HCT116 (cell line): ENCODE measurements around the gene RNF114. TPM values are rescaled to one million over a fixed set of nuclear protein-coding genes. Genes with fewer than 3 reads are reported as not detected.
"Not testable (repeated sequence)": the region's sequence is repeated elsewhere in the genome, so short reads cannot be mapped to it uniquely, and the experiment has no call there.

Experiments
- ATAC-seq: fragments of 200-7000 bp; cut with Tn5 transposase; 2 replicates; pipeline ENCODE4 v1.9.1; 2020; ENCODE audit warnings: mild to moderate bottlenecking, moderate library complexity
- BruUV-seq: library from RNA; stranded (reverse); fragments of 400-500 nt; replicated peaks from 2 replicates; lab custom pipeline; 2021; lab: Mats Ljungman, UMichigan
- CTCF ChIA-PET: fragments of 300-600 bp; sonication (Branson Sonifier 250); formaldehyde crosslinking; loops from one replicate; lab custom pipeline; 2021; ENCODE audit warnings: antibody characterized with exemption; lab: Charles Lee
- POLR2A ChIA-PET: fragments of 300-600, 350-600 bp; sonication (Branson Sonifier 250); formaldehyde crosslinking; loops from one replicate; lab custom pipeline; 2021; ENCODE audit warnings: antibody characterized with exemption; lab: Charles Lee
- RAD21 ChIA-PET, 2 experiments: fragments of 300-600 bp; sonication (Branson Sonifier 250); formaldehyde crosslinking; loops; one replicate each; lab custom pipeline; 2023; ENCODE audit warnings: low total read pairs in 2 of 2; ENCODE audit not compliant: uncharacterized antibody in 2 of 2, unreplicated experiment in 2 of 2, low non-redundant PET in 1 of 2; lab: Charles Lee
- DNase-seq: peaks from one replicate; pipeline ENCODE4 v3.0.0-alpha.2; 2010; ENCODE audit warnings: low read depth, low spot score
- H2AFZ ChIP-seq: fragments of 200-600 bp; shearing (Covaris generic), sonication (generic); 2 replicates; pipeline ENCODE4 v1.6.1; 2017; ENCODE audit warnings: low read depth, mixed run types, mixed read lengths, antibody characterized with exemption, low read length; ENCODE audit not compliant: poor library complexity, severe bottlenecking
- H3K27ac ChIP-seq: 2 replicates; pipeline ENCODE4 v1.5.1; 2012; ENCODE audit warnings: low read depth, low read length
- H3K27me3 ChIP-seq: fragments of 200-600 bp; sonication (generic); 2 replicates; pipeline ENCODE4 v1.6.1; 2016; ENCODE audit warnings: mixed run types, low read length, mixed read lengths; ENCODE audit not compliant: insufficient read depth
- H3K36me3 ChIP-seq, 2 experiments: fragments of 200-500 bp in 1 of 2; fragments of 200-600 bp in 1 of 2; sonication (Bioruptor generic) in 1 of 2; sonication (generic) in 1 of 2; 2 replicates each; pipeline versions ENCODE4 v1.5.1 to v1.6.1; 2014 to 2016; ENCODE audit warnings: low read length in 2 of 2, inconsistent platforms in 1 of 2, mixed read lengths in 1 of 2, mixed run types in 1 of 2; ENCODE audit not compliant: insufficient read depth in 2 of 2, control insufficient read depth in 1 of 2
- H3K4me1 ChIP-seq, 2 experiments: fragments of 200-600 bp in 1 of 2; sonication (generic) in 1 of 2; 2 replicates each; pipeline versions ENCODE4 v1.5.1 to v1.6.1; 2012 to 2017; ENCODE audit warnings: low read length in 2 of 2, inconsistent platforms in 1 of 2, mild to moderate bottlenecking in 1 of 2, mixed read lengths in 1 of 2, mixed run types in 1 of 2, moderate library complexity in 1 of 2; ENCODE audit not compliant: insufficient read depth in 2 of 2, control insufficient read depth in 1 of 2
- H3K4me2 ChIP-seq: fragments of 200-600 bp; sonication (generic); 2 replicates; pipeline ENCODE4 v1.6.1; 2017; ENCODE audit warnings: mixed run types, low read length, mixed read lengths
- H3K4me3 ChIP-seq, 2 experiments: fragments of 200-600 bp in 1 of 2; sonication (generic) in 1 of 2; replicated peaks in 1 of 2; 2 replicates each; pipeline ENCODE4 v1.5.1; 2011 to 2016; ENCODE audit warnings: low read length in 2 of 2, control low read depth in 1 of 2, low read depth in 1 of 2, mild to moderate bottlenecking in 1 of 2, mixed read lengths in 1 of 2, mixed run types in 1 of 2
- H3K79me2 ChIP-seq: fragments of 200-600 bp; sonication (generic); 2 replicates; pipeline ENCODE4 v1.6.1; 2017; ENCODE audit warnings: mild to moderate bottlenecking, mixed run types, low read length, moderate library complexity, mixed read lengths; ENCODE audit not compliant: insufficient read depth
- H3K9ac ChIP-seq: fragments of 200-600 bp; sonication (generic); 2 replicates; pipeline ENCODE4 v1.6.1; 2016; ENCODE audit warnings: low read length, mixed read lengths
- H3K9me2 ChIP-seq: fragments of 200-600 bp; sonication (generic), shearing (Covaris generic); 2 replicates; pipeline ENCODE4 v1.6.1; 2017; ENCODE audit warnings: mixed run types, mild to moderate bottlenecking, moderate library complexity; ENCODE audit not compliant: insufficient read depth
- H3K9me3 ChIP-seq, 2 experiments: fragments of 200-500 bp in 1 of 2; fragments of 200-600 bp in 1 of 2; sonication (Bioruptor generic) in 1 of 2; sonication (generic) in 1 of 2; 2 replicates each; pipeline ENCODE4 v1.6.1; 2014 to 2017; ENCODE audit warnings: low read length in 2 of 2, mixed read lengths in 2 of 2, inconsistent platforms in 1 of 2, low read depth in 1 of 2, mild to moderate bottlenecking in 1 of 2, mixed run types in 1 of 2, moderate library complexity in 1 of 2; ENCODE audit not compliant: control insufficient read depth in 1 of 2, insufficient read depth in 1 of 2
- H4K20me1 ChIP-seq: fragments of 200-600 bp; sonication (generic), shearing (Covaris generic); 2 replicates; pipeline ENCODE4 v1.6.1; 2017; ENCODE audit warnings: mixed run types, mild to moderate bottlenecking, moderate library complexity; ENCODE audit not compliant: insufficient read depth
- CBX3 ChIP-seq: IDR thresholded peaks from 2 replicates; pipeline ENCODE4 v1.6.1; 2012; ENCODE audit warnings: low read depth
- CEBPB ChIP-seq: IDR thresholded peaks from 2 replicates; pipeline ENCODE4 v1.6.1; 2012; ENCODE audit warnings: low read depth
- CTCF ChIP-seq, 3 experiments: fragments of 200-600 bp in 1 of 3; sonication (generic) in 1 of 3; IDR thresholded peaks in 2 of 3; conservative IDR thresholded peaks in 1 of 3; 2 replicates each; pipeline ENCODE4 v1.5.1; 2012 to 2017; ENCODE audit warnings: low read depth in 2 of 3, low read length in 2 of 3, antibody characterized with exemption in 1 of 3, borderline replicate concordance in 1 of 3, control low read depth in 1 of 3, mild to moderate bottlenecking in 1 of 3, mixed read lengths in 1 of 3, mixed run types in 1 of 3, moderate library complexity in 1 of 3; ENCODE audit not compliant: insufficient read depth in 1 of 3
- FOSL1 ChIP-seq: IDR thresholded peaks from 2 replicates; pipeline ENCODE4 v1.6.1; 2012; ENCODE audit warnings: low read depth
- POLR2A ChIP-seq: IDR thresholded peaks from 2 replicates; pipeline ENCODE4 v1.7.0; 2011; ENCODE audit warnings: borderline replicate concordance; ENCODE audit not compliant: insufficient read depth, insufficient read length; ENCODE audit errors: extremely low read depth
- RAD21 ChIP-seq: IDR thresholded peaks from 2 replicates; pipeline ENCODE4 v1.6.1; 2012; ENCODE audit warnings: low read depth, mild to moderate bottlenecking
- REST ChIP-seq: IDR thresholded peaks from 2 replicates; pipeline ENCODE4 v1.6.1; 2012; ENCODE audit warnings: low read depth
- SP1 ChIP-seq: IDR thresholded peaks from 2 replicates; pipeline ENCODE4 v1.6.1; 2012; ENCODE audit warnings: low read depth
- TCF7L2 ChIP-seq: IDR thresholded peaks from 2 replicates; pipeline ENCODE4 v1.7.0; 2011; ENCODE audit warnings: borderline replicate concordance, inconsistent platforms; ENCODE audit not compliant: insufficient read depth, insufficient read length; ENCODE audit errors: extremely low read depth
- YY1 ChIP-seq: IDR thresholded peaks from 2 replicates; pipeline ENCODE4 v1.6.1; 2011; ENCODE audit warnings: low read length, low read depth, moderate library complexity, mild to moderate bottlenecking; ENCODE audit not compliant: insufficient replicate concordance; ENCODE audit errors: extremely low read depth
- ZBTB33 ChIP-seq: IDR thresholded peaks from 2 replicates; pipeline ENCODE4 v1.6.1; 2011; ENCODE audit warnings: mild to moderate bottlenecking, low read length, moderate library complexity; ENCODE audit not compliant: insufficient replicate concordance; ENCODE audit errors: extremely low read depth
- ZFX ChIP-seq: fragments of 450-650 bp; IDR thresholded peaks from 2 replicates; pipeline ENCODE4 v1.6.1; 2017
- intact Hi-C: fragments of 100-400 bp; cut with micrococcal nuclease; formaldehyde crosslinking; loops from 2 replicates; pipeline ENCODE4 v1.10.0; 2022
- total RNA-seq: library from RNA; stranded (reverse); gene quantifications from one replicate; pipeline ENCODE4 v1.2.1, GENCODE V29; 2021; ENCODE audit not compliant: unreplicated experiment

Gene RNF114
- total RNA-seq, 1 experiment from 2014 or later: 66.8 TPM

GRCh38 chr20:49955167-49955566 lies 19.0 kb downstream of the RNF114 start:
- Histone ChIP-seq H3K9ac (no peak overlapping the region), H2AFZ (no peak overlapping the region), H3K79me2 (no peaks in the 10 kb centered on the region), H3K4me1 (peaks cover 0 to 12% of the 10 kb centered on the region in 2 experiments; a peak in 2 of 4 replicates), H3K27ac (no peak overlapping the region), H4K20me1 (no peaks in the 10 kb centered on the region), H3K4me3 (no peak overlapping the region), H3K9me2 (no peaks in the 10 kb centered on the region), H3K4me2 (no peak overlapping the region)
- DNase-seq: no peak
- intact Hi-C loops: no loop called here
- CTCF ChIA-PET: no interaction called here
- BruUV-seq: no TSS peak
- no peak for TF ChIP-seq YY1
- TF ChIP-seq CTCF (IDR thresholded peaks at IDR 0.05 in 2 of 3, conservative IDR thresholded peaks at IDR 0.05 in 1 of 3; ENCODE audit: borderline replicate concordance in 1 of 3, insufficient read depth in 1 of 3, low read depth in 2 of 3, low read length in 2 of 3): no peak
- no peak for TF ChIP-seq ZFX
- no peak for TF ChIP-seq RAD21
- TF ChIP-seq CBX3: no peak
- TF ChIP-seq CEBPB: no peak
- TF ChIP-seq FOSL1: no peak
- no peak for TF ChIP-seq ZBTB33
- TF ChIP-seq REST: no peak
- TF ChIP-seq SP1: no peak
- no peak for TF ChIP-seq TCF7L2
- TF ChIP-seq POLR2A: no peak
- TF ChIP-seq, all 23 proteins: peak for 0
- H3K9me3 ChIP-seq: no peaks in the 10 kb centered on the region
- ChIA-PET RAD21 (no interaction called here), POLR2A (no interaction called here)
- H3K36me3 ChIP-seq: peaks cover 28 to 35% of the 10 kb centered on the region in 2 experiments
- no peak for ATAC-seq
- H3K27me3 ChIP-seq: no peaks in the 10 kb centered on the region

GRCh38 chr20:49955830-49956396 lies 19.7 kb downstream of the RNF114 start:
- H3K27ac ChIP-seq, H3K79me2 ChIP-seq, H3K4me3 ChIP-seq, H2AFZ ChIP-seq, H4K20me1 ChIP-seq, DNase-seq, ATAC-seq, H3K9me2 ChIP-seq, RAD21 ChIA-PET, H3K27me3 ChIP-seq, H3K4me2 ChIP-seq, H3K9ac ChIP-seq, H3K9me3 ChIP-seq, H3K4me1 ChIP-seq, POLR2A ChIA-PET, intact Hi-C loops, BruUV-seq: not testable (repeated sequence)
- H3K36me3 ChIP-seq: peaks cover 21 to 29% of the 10 kb centered on the region in 2 experiments
- CTCF ChIA-PET: interaction anchor here (1.4 kb wide), 1 partner anchor 9 kb away, joined by 3 read pairs; no protein-coding TSS in a partner anchor
